ENCODE measurements around the gene THBS2.
"Not testable (repeated sequence)": the region's sequence is repeated elsewhere in the genome, so short reads cannot be mapped to it uniquely, and the experiment has no call there.

The THBS2 gene

GRCh38 chr6:169210611-169211010 lies 43.0 kb downstream of the THBS2 start:
- DNase-seq (ENCODE audit: low read depth in 2 of 2) = no peak

GRCh38 chr6:169208011-169208410 lies 45.6 kb downstream of the THBS2 start:
- no peak for DNase-seq (ENCODE audit: low read depth in 2 of 2)

GRCh38 chr6:169207482-169207881 lies 46.2 kb downstream of the THBS2 start:
- DNase-seq (ENCODE audit: low read depth in 2 of 2) = no peak

- DNase-seq (ENCODE audit: low read depth in 2 of 2) = no peak
Observed at GRCh38 chr6:169205176-169206160, 48.2 kb downstream of the THBS2 start.

- no peak for DNase-seq (ENCODE audit: low read depth in 2 of 2)
Observed at GRCh38 chr6:169204167-169204566, 49.5 kb downstream of the THBS2 start.

GRCh38 chr6:169201985-169202384 lies 51.7 kb downstream of the THBS2 start:
- no peak for DNase-seq (ENCODE audit: low read depth in 2 of 2)

GRCh38 chr6:169200893-169201514 lies 52.6 kb downstream of the THBS2 start:
- no peak for DNase-seq (ENCODE audit: low read depth in 2 of 2)

- no peak for DNase-seq (ENCODE audit: low read depth in 2 of 2)
Observed at GRCh38 chr6:169199625-169200335, 53.9 kb downstream of the THBS2 start.

GRCh38 chr6:169198885-169199284 lies 54.8 kb downstream of the THBS2 start:
- no peak for DNase-seq (ENCODE audit: low read depth in 2 of 2)

GRCh38 chr6:169197929-169198328 lies 55.7 kb downstream of the THBS2 start:
- DNase-seq (ENCODE audit: low read depth in 2 of 2) = not testable (repeated sequence)

- not testable (repeated sequence) for DNase-seq (ENCODE audit: low read depth in 2 of 2)
Observed at GRCh38 chr6:169196279-169196678, 57.4 kb downstream of the THBS2 start.

GRCh38 chr6:169194737-169195136 lies 58.9 kb downstream of the THBS2 start:
- DNase-seq (ENCODE audit: low read depth in 2 of 2) = no peak

GRCh38 chr6:169190970-169191369 lies 62.7 kb downstream of the THBS2 start:
- DNase-seq (ENCODE audit: low read depth in 2 of 2) = no peak

- DNase-seq (ENCODE audit: low read depth in 2 of 2) = no peak
Observed at GRCh38 chr6:169190144-169190584, 63.5 kb downstream of the THBS2 start.

GRCh38 chr6:169189686-169190085 lies 64.0 kb downstream of the THBS2 start:
- no peak for DNase-seq (ENCODE audit: low read depth in 2 of 2)

- DNase-seq (ENCODE audit: low read depth in 2 of 2) = no peak
Observed at GRCh38 chr6:169189182-169189581, 64.5 kb downstream of the THBS2 start.

GRCh38 chr6:169188475-169188874 lies 65.2 kb downstream of the THBS2 start:
- no peak for DNase-seq (ENCODE audit: low read depth in 2 of 2)

- DNase-seq (ENCODE audit: low read depth in 2 of 2) = no peak
Observed at GRCh38 chr6:169188051-169188470, 65.6 kb downstream of the THBS2 start.

GRCh38 chr6:169186496-169187169 lies 67.0 kb downstream of the THBS2 start:
- no peak for DNase-seq (ENCODE audit: low read depth in 2 of 2)

- no peak for DNase-seq (ENCODE audit: low read depth in 2 of 2)
Observed at GRCh38 chr6:169185692-169186485, 67.8 kb downstream of the THBS2 start.

- no peak for DNase-seq (ENCODE audit: low read depth in 2 of 2)
Observed at GRCh38 chr6:169185011-169185521, 68.6 kb downstream of the THBS2 start.
